ENCODE results near the gene HMG20B. TPM values are rescaled to one million over a fixed set of nuclear protein-coding genes. Genes with fewer than 3 reads are reported as not detected.

HMG20B gene
- total and polyA plus RNA-seq, 7 donors: 61.3 to 148 (median 105) TPM

GRCh38 chr19:3590991-3591659 lies 18.4 kb downstream of the HMG20B start:
- no peak overlapping the region for H3K4me3 ChIP-seq
- peaks cover 0 to 12% (median 12%) of the 10 kb centered on the region in 4 donors for H3K4me1 ChIP-seq
- H3K36me3 ChIP-seq: no peaks in the 10 kb centered on the region
- no peak overlapping the region for H3K27ac ChIP-seq
- DNase-seq: no peak
- no peaks in the 10 kb centered on the region for H3K9me3 ChIP-seq
- 90 to 92% methylated on average over 8 of the region's 8 CpGs for WGBS, 2 donors
- H3K27me3 ChIP-seq: peaks cover 3 to 8% (median 5%) of the 10 kb centered on the region in 3 donors
- intact Hi-C loops (cut with DNase I): no loop called here
- TF ChIP-seq POLR2A (IDR thresholded peaks at IDR 0.05) (no peak), EP300 (IDR thresholded peaks at IDR 0.05) (no peak), POLR2AphosphoS5 (IDR thresholded peaks at IDR 0.05) (no peak), CTCF (IDR thresholded peaks at IDR 0.05) (no peak)

- peaks cover 0 to 3% (median 3%) of the 10 kb centered on the region in 4 donors for H3K4me1 ChIP-seq
- 89 to 91% methylated on average over 9 of the region's 9 CpGs for WGBS, 2 donors
- no peaks in the 10 kb centered on the region for H3K36me3 ChIP-seq
- H3K27me3 ChIP-seq: no peaks in the 10 kb centered on the region
- no peak overlapping the region for H3K4me3 ChIP-seq
- DNase-seq: no peak
- intact Hi-C loops (cut with DNase I): no loop called here
- TF ChIP-seq CTCF (IDR thresholded peaks at IDR 0.05): no peak
- TF ChIP-seq POLR2A (IDR thresholded peaks at IDR 0.05): no peak
- no peak for TF ChIP-seq POLR2AphosphoS5 (IDR thresholded peaks at IDR 0.05)
- TF ChIP-seq EP300 (IDR thresholded peaks at IDR 0.05): no peak
- no peaks in the 10 kb centered on the region for H3K9me3 ChIP-seq
- no peak overlapping the region for H3K27ac ChIP-seq
Observed at GRCh38 chr19:3591876-3592613, 19.3 kb downstream of the HMG20B start.

GRCh38 chr19:3593156-3593555 lies 20.4 kb downstream of the HMG20B start:
- intact Hi-C loops (cut with DNase I): no loop called here
- no peaks in the 10 kb centered on the region for H3K27me3 ChIP-seq
- H3K4me3 ChIP-seq: no peak overlapping the region
- no peaks in the 10 kb centered on the region for H3K9me3 ChIP-seq
- no peak overlapping the region for H3K27ac ChIP-seq
- TF ChIP-seq CTCF (IDR thresholded peaks at IDR 0.05) (no peak), POLR2AphosphoS5 (IDR thresholded peaks at IDR 0.05) (no peak), POLR2A (IDR thresholded peaks at IDR 0.05) (no peak), EP300 (IDR thresholded peaks at IDR 0.05) (no peak)
- 37 to 51% methylated on average over 11 of the region's 11 CpGs for WGBS, 2 donors
- DNase-seq: no peak
- no peaks in the 10 kb centered on the region for H3K36me3 ChIP-seq
- H3K4me1 ChIP-seq: no peaks in the 10 kb centered on the region

GRCh38 chr19:3595521-3596061 lies 22.8 kb downstream of the HMG20B start:
- H3K4me1 ChIP-seq: no peaks in the 10 kb centered on the region
- DNase-seq: no peak
- no peaks in the 10 kb centered on the region for H3K36me3 ChIP-seq
- intact Hi-C loops (cut with DNase I): no loop called here
- H3K27me3 ChIP-seq: no peaks in the 10 kb centered on the region
- no peak overlapping the region for H3K27ac ChIP-seq
- 76 to 85% methylated on average over 34 of the region's 34 CpGs for WGBS, 2 donors
- H3K9me3 ChIP-seq: no peaks in the 10 kb centered on the region
- TF ChIP-seq POLR2A (IDR thresholded peaks at IDR 0.05) (no peak), CTCF (IDR thresholded peaks at IDR 0.05) (no peak), POLR2AphosphoS5 (IDR thresholded peaks at IDR 0.05) (no peak), EP300 (IDR thresholded peaks at IDR 0.05) (no peak)
- no peak overlapping the region for H3K4me3 ChIP-seq
